ENCODE results near the gene GALNT4.

The GALNT4 gene

GRCh38 chr12:89529738-89530137 lies 5.1 kb upstream of the GALNT4 start:
- DNase-seq (ENCODE audit: low read depth), result no peak

GRCh38 chr12:89528434-89528833 lies 3.8 kb upstream of the GALNT4 start:
- no peak for DNase-seq (ENCODE audit: low read depth)

GRCh38 chr12:89525824-89526770 lies 1.5 kb upstream of the GALNT4 start, which contains the start of gene POC1B:
Gene POC1B (minus strand): TSS chr12:89526047. CDS start chr12:89525895, 152 bp downstream.
- DNase-seq (ENCODE audit: low read depth), result no peak

GRCh38 chr12:89525305-89525823 lies 768 bp upstream of the GALNT4 start:
- no peak for DNase-seq (ENCODE audit: low read depth)

GRCh38 chr12:89523843-89524540 lies 604 bp downstream of the GALNT4 start:
- DNase-seq (ENCODE audit: low read depth), result no peak

- DNase-seq (ENCODE audit: low read depth), result no peak
Measured at GRCh38 chr12:89523393-89523792, 1.2 kb downstream of the GALNT4 start.

GRCh38 chr12:89521364-89522223 lies 3.0 kb downstream of the GALNT4 start:
- DNase-seq (ENCODE audit: low read depth), result no peak

GRCh38 chr12:89517720-89518119 lies 6.9 kb downstream of the GALNT4 start:
- no peak for DNase-seq (ENCODE audit: low read depth)

GRCh38 chr12:89516633-89517032 lies 8.0 kb downstream of the GALNT4 start:
- DNase-seq (ENCODE audit: low read depth), result no peak

- no peak for DNase-seq (ENCODE audit: low read depth)
Measured at GRCh38 chr12:89514751-89515150, 9.8 kb downstream of the GALNT4 start.

GRCh38 chr12:89513544-89513943 lies 11.1 kb downstream of the GALNT4 start:
- no peak for DNase-seq (ENCODE audit: low read depth)

- DNase-seq (ENCODE audit: low read depth), result no peak
Measured at GRCh38 chr12:89507015-89507824, 17.4 kb downstream of the GALNT4 start.

- DNase-seq (ENCODE audit: low read depth), result no peak
Measured at GRCh38 chr12:89506050-89506449, 18.5 kb downstream of the GALNT4 start.

- DNase-seq (ENCODE audit: low read depth), result no peak
Measured at GRCh38 chr12:89504560-89505346, 19.8 kb downstream of the GALNT4 start.

GRCh38 chr12:89501793-89502192 lies 22.8 kb downstream of the GALNT4 start:
- no peak for DNase-seq (ENCODE audit: low read depth)

GRCh38 chr12:89499857-89500256 lies 24.7 kb downstream of the GALNT4 start:
- no peak for DNase-seq (ENCODE audit: low read depth)

- no peak for DNase-seq (ENCODE audit: low read depth)
Measured at GRCh38 chr12:89497467-89497866, 27.1 kb downstream of the GALNT4 start.

GRCh38 chr12:89497005-89497404 lies 27.6 kb downstream of the GALNT4 start:
- DNase-seq (ENCODE audit: low read depth), result no peak

GRCh38 chr12:89494411-89495231 lies 30.0 kb downstream of the GALNT4 start:
- no peak for DNase-seq (ENCODE audit: low read depth)

Data from CMK (cell line).